IPS-20b (cell line): ENCODE data around the gene KREMEN2.

Experiments used
- H3K27ac ChIP-seq: one replicate; pipeline ENCODE4 v1.5.1; 2013; ENCODE audit warnings: low read length
- H3K27me3 ChIP-seq: 2 replicates; pipeline ENCODE4 v1.6.1; 2013; ENCODE audit warnings: mild to moderate bottlenecking, low read length, inconsistent platforms; ENCODE audit not compliant: insufficient read depth
- H3K36me3 ChIP-seq: 2 replicates; pipeline ENCODE4 v1.6.1; 2013; ENCODE audit warnings: low read depth, mild to moderate bottlenecking, inconsistent platforms, low read length, moderate library complexity; ENCODE audit not compliant: insufficient read depth
- H3K4me1 ChIP-seq: 2 replicates; pipeline ENCODE4 v1.6.1; 2013; ENCODE audit warnings: mild to moderate bottlenecking, control low read depth, inconsistent platforms, low read length, moderate library complexity; ENCODE audit not compliant: insufficient read depth
- H3K4me3 ChIP-seq: 2 replicates; pipeline ENCODE4 v1.5.1; 2013; ENCODE audit warnings: mild to moderate bottlenecking, low read length, inconsistent platforms
- H3K9ac ChIP-seq: 2 replicates; pipeline ENCODE4 v1.6.1; 2013; ENCODE audit warnings: low read depth, mild to moderate bottlenecking, inconsistent platforms, low read length, moderate library complexity
- H3K9me3 ChIP-seq: 2 replicates; pipeline ENCODE4 v1.6.1; 2013; ENCODE audit warnings: mild to moderate bottlenecking, low read depth, low read length, inconsistent platforms; ENCODE audit not compliant: insufficient read depth

KREMEN2 gene

GRCh38 chr16:2955779-2956578 lies 8.1 kb upstream of the KREMEN2 start:
- H3K27ac ChIP-seq = no peak overlapping the region
- H3K4me1 ChIP-seq = peaks cover 6% of the 10 kb centered on the region; the same call in 1 of the 2 replicates
- no peaks in the 10 kb centered on the region for H3K9me3 ChIP-seq
- H3K36me3 ChIP-seq = no peaks in the 10 kb centered on the region
- H3K9ac ChIP-seq = peak overlapping the region; percentile 21; the same call in 1 of the 2 replicates
- H3K27me3 ChIP-seq = no peaks in the 10 kb centered on the region
- no peak overlapping the region for H3K4me3 ChIP-seq

- Histone ChIP-seq H3K4me1 (peaks cover 6% of the 10 kb centered on the region; the same call in 1 of the 2 replicates), H3K9me3 (no peaks in the 10 kb centered on the region), H3K27ac (no peak overlapping the region), H3K36me3 (no peaks in the 10 kb centered on the region), H3K9ac (no peak overlapping the region; the same call in 1 of the 2 replicates), H3K27me3 (no peaks in the 10 kb centered on the region), H3K4me3 (no peak overlapping the region)
These were observed 7.5 kb upstream of the KREMEN2 start for GRCh38 chr16:2956579-2956956.

GRCh38 chr16:2959206-2959605 lies 4.9 kb upstream of the KREMEN2 start:
- H3K27me3 ChIP-seq = peaks cover 24% of the 10 kb centered on the region

GRCh38 chr16:2960183-2961010 lies 3.7 kb upstream of the KREMEN2 start:
- H3K27me3 ChIP-seq = peaks cover 35% of the 10 kb centered on the region
- no peaks in the 10 kb centered on the region for H3K9me3 ChIP-seq
- H3K4me3 ChIP-seq = no peak overlapping the region
- no peaks in the 10 kb centered on the region for H3K36me3 ChIP-seq
- H3K9ac ChIP-seq = no peak overlapping the region
- H3K4me1 ChIP-seq = peaks cover 6% of the 10 kb centered on the region; the same call in 1 of the 2 replicates
- no peak overlapping the region for H3K27ac ChIP-seq

More at GRCh38 chr16:2959206-2959605, 4.9 kb upstream of the KREMEN2 start:
- Histone ChIP-seq H3K27ac (no peak overlapping the region), H3K9ac (no peak overlapping the region), H3K36me3 (no peaks in the 10 kb centered on the region), H3K4me3 (no peak overlapping the region), H3K9me3 (no peaks in the 10 kb centered on the region), H3K4me1 (peaks cover 6% of the 10 kb centered on the region; the same call in 1 of the 2 replicates)

GRCh38 chr16:2962334-2963073 lies 1.6 kb upstream of the KREMEN2 start:
- Histone ChIP-seq H3K4me3 (peak overlapping the region; percentile 73; the same call in 1 of the 2 replicates), H3K4me1 (no peaks in the 10 kb centered on the region)

GRCh38 chr16:2963074-2963722 lies 877 bp upstream of the KREMEN2 start:
- Histone ChIP-seq H3K36me3 (no peaks in the 10 kb centered on the region), H3K27ac (no peak overlapping the region), H3K9ac (no peak overlapping the region; the same call in 1 of the 2 replicates), H3K4me1 (no peaks in the 10 kb centered on the region; the same call in 1 of the 2 replicates), H3K4me3 (peak overlapping the region; percentile 73; the same call in 1 of the 2 replicates), H3K27me3 (peaks cover 63% of the 10 kb centered on the region), H3K9me3 (no peaks in the 10 kb centered on the region)

More at GRCh38 chr16:2962334-2963073, 1.6 kb upstream of the KREMEN2 start:
- H3K27me3 ChIP-seq = peaks cover 56% of the 10 kb centered on the region
- no peak overlapping the region for H3K9ac ChIP-seq
- no peaks in the 10 kb centered on the region for H3K36me3 ChIP-seq
- H3K9me3 ChIP-seq = no peaks in the 10 kb centered on the region
- H3K27ac ChIP-seq = no peak overlapping the region

GRCh38 chr16:2964475-2965336 lies 631 bp downstream of the KREMEN2 start:
- H3K36me3 ChIP-seq = no peaks in the 10 kb centered on the region
- H3K27me3 ChIP-seq = peaks cover 70% of the 10 kb centered on the region
- no peak overlapping the region for H3K27ac ChIP-seq
- H3K4me3 ChIP-seq = peak overlapping the region; percentile 73
- H3K9me3 ChIP-seq = no peaks in the 10 kb centered on the region
- no peak overlapping the region for H3K9ac ChIP-seq
- H3K4me1 ChIP-seq = peaks cover 3% of the 10 kb centered on the region; the same call in 1 of the 2 replicates

GRCh38 chr16:2966043-2966807 lies 2.1 kb downstream of the KREMEN2 start:
- Histone ChIP-seq H3K27ac (no peak overlapping the region), H3K27me3 (peaks cover 70% of the 10 kb centered on the region)

GRCh38 chr16:2966808-2967191 lies 2.7 kb downstream of the KREMEN2 start:
- Histone ChIP-seq H3K27me3 (peaks cover 70% of the 10 kb centered on the region), H3K4me1 (peaks cover 3% of the 10 kb centered on the region; the same call in 1 of the 2 replicates)

More at GRCh38 chr16:2966043-2966807, 2.1 kb downstream of the KREMEN2 start:
- Histone ChIP-seq H3K4me1 (peaks cover 3% of the 10 kb centered on the region; the same call in 1 of the 2 replicates), H3K9me3 (no peaks in the 10 kb centered on the region), H3K36me3 (no peaks in the 10 kb centered on the region), H3K9ac (no peak overlapping the region), H3K4me3 (no peak overlapping the region)

More at GRCh38 chr16:2966808-2967191, 2.7 kb downstream of the KREMEN2 start:
- H3K9ac ChIP-seq = no peak overlapping the region
- H3K36me3 ChIP-seq = peaks cover under 1% of the 10 kb centered on the region
- H3K27ac ChIP-seq = no peak overlapping the region
- H3K4me3 ChIP-seq = no peak overlapping the region; the same call in 1 of the 2 replicates
- no peaks in the 10 kb centered on the region for H3K9me3 ChIP-seq
